ENCODE data around the gene SLC16A14. TPM values are rescaled to one million over a fixed set of nuclear protein-coding genes. Genes with fewer than 3 reads are reported as not detected.

SLC16A14 gene
- total and polyA plus RNA-seq, 2 donors (not counting 3 experiments of a cell fraction or from before 2014, with no cell fraction given): 0.22 to 0.30 TPM

DNA sequence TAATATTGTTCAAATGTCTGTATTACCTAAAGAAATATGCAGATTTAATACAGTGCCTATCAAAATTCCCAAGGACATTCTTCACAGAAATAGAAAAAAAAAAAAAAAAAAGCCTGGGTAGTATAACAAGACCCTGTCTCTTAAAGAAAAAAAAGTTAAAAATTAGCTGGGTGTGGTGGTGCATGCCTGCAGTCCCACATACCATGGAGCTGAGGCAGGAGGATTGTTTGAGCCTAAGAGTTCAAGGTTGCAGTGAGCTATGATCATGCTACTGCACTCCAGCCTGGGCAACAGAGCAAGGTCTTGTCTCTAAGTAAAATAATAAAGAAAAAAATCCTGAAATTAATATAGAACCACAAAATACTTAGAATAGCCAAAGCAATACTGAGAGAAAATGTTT is 51.9 kb downstream of the SLC16A14 start:
- intact Hi-C loops (cut with micrococcal nuclease) (no loop called here), dilution Hi-C loops (cut with MboI; ENCODE audit: extremely low pct_ligation_motif_present, low sequenced_read_pairs) (no loop called here)
- ChIA-PET CTCF (interaction anchor here (0.6 to 1.6 kb wide), 3 partner anchors 8 to 143 kb away, joined by 4 to 10 read pairs (median 4); no protein-coding TSS in a partner anchor), POLR2A (interaction anchor here (0.7 kb wide), 1 partner anchor 775 kb away, joined by 3 read pairs; no protein-coding TSS in a partner anchor)
- Histone ChIP-seq H3K4me1 (ENCODE audit: control insufficient read depth, extremely low read depth, insufficient read depth, low read length) (no peaks in the 10 kb centered on the region), H3K79me2 (ENCODE audit: control insufficient read depth, insufficient read depth, low read length) (no peaks in the 10 kb centered on the region), H3K9ac (replicated peaks; ENCODE audit: extremely low read depth, insufficient read depth, low read length) (no peak overlapping the region), H3K4me2 (ENCODE audit: insufficient read depth, low read length) (no peak overlapping the region), H3K27ac (ENCODE audit: insufficient read depth, low read depth, low read length) (no peak overlapping the region), H3K27me3 (ENCODE audit: control insufficient read depth in 2 of 2, insufficient read depth in 2 of 2, low read length in 2 of 2) (peaks cover 3% of the 10 kb centered on the region in 2 experiments), H3K9me1 (replicated peaks; ENCODE audit: control insufficient read depth, extremely low read depth, insufficient read depth, low read length) (no peaks in the 10 kb centered on the region), H4K20me1 (replicated peaks; ENCODE audit: control insufficient read depth, extremely low read depth, insufficient read depth, low read length) (no peaks in the 10 kb centered on the region), H3K36me3 (ENCODE audit: control insufficient read depth in 2 of 2, extremely low read depth in 1 of 2, insufficient read depth in 2 of 2, low read length in 2 of 2) (no peaks in the 10 kb centered on the region), H3K4me3 (replicated peaks in 1 of 3; ENCODE audit: insufficient read depth in 1 of 3, low read depth in 1 of 3, low read length in 3 of 3) (no peak overlapping the region), H2AFZ (ENCODE audit: low read depth, low read length) (no peak overlapping the region), H3K9me3 (replicated peaks; ENCODE audit: control insufficient read depth, insufficient read depth, low read length) (no peaks in the 10 kb centered on the region)
- no peak for TF ChIP-seq GATA2 (IDR thresholded peaks at IDR 0.05; ENCODE audit: insufficient read depth, insufficient read length, low read depth, low read length)
- TF ChIP-seq FOS (IDR thresholded peaks at IDR 0.05; ENCODE audit: borderline replicate concordance, insufficient read depth, low read length): no peak
- TF ChIP-seq EZH2 (IDR thresholded peaks at IDR 0.05; ENCODE audit: borderline replicate concordance, low read depth, low read length, severe bottlenecking): no peak
- no peak for TF ChIP-seq JUN (IDR thresholded peaks at IDR 0.05; ENCODE audit: borderline replicate concordance, insufficient read depth, insufficient read length, low read depth)
- FAIRE-seq (no peak), DNase-seq (ENCODE audit: low read depth, low spot score) (no peak)
- BruUV-seq (replicated peaks): no TSS peak

DNA sequence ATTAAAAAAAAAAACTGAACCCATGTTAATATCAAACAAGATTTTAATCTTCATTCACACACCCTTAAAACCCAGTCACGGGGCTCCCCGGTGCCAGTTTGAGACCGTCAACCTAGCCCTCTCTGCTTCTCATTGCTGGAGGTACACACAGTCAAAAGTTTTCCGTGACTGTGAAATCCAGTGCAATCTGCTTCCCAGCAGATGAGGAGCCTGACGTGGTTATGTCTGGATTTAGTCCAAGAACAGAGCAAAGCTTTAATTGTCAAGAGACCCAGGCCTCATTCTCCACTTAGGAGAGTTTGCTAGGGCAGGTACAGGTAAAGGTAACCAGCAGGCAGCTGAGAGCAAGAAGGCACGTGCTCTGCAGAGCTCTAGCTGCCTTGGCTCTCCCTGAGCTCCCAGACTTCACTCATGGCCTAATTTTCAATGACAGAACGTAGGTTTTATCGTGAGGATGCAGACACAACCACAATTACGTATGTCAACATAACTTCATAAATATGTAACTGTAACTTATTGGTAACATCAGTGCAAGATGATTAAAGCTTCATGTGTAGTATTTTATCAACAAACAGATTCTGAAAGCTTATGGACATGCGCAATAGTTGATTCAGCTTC is 56.3 kb downstream of the SLC16A14 start:
- Histone ChIP-seq H3K79me2 (ENCODE audit: control insufficient read depth, insufficient read depth, low read length) (no peaks in the 10 kb centered on the region), H3K36me3 (ENCODE audit: control insufficient read depth in 2 of 2, extremely low read depth in 1 of 2, insufficient read depth in 2 of 2, low read length in 2 of 2) (no peaks in the 10 kb centered on the region), H3K4me1 (ENCODE audit: control insufficient read depth, extremely low read depth, insufficient read depth, low read length) (peaks cover 7% of the 10 kb centered on the region), H3K9ac (replicated peaks; ENCODE audit: extremely low read depth, insufficient read depth, low read length) (no peak overlapping the region), H3K4me3 (replicated peaks in 1 of 3; ENCODE audit: insufficient read depth in 1 of 3, low read depth in 1 of 3, low read length in 3 of 3) (no peak overlapping the region), H3K27me3 (ENCODE audit: control insufficient read depth in 2 of 2, insufficient read depth in 2 of 2, low read length in 2 of 2) (no peaks in the 10 kb centered on the region), H3K4me2 (ENCODE audit: insufficient read depth, low read length) (no peak overlapping the region), H3K9me3 (replicated peaks; ENCODE audit: control insufficient read depth, insufficient read depth, low read length) (no peaks in the 10 kb centered on the region), H3K27ac (ENCODE audit: insufficient read depth, low read depth, low read length) (no peak overlapping the region), H2AFZ (ENCODE audit: low read depth, low read length) (no peak overlapping the region), H4K20me1 (replicated peaks; ENCODE audit: control insufficient read depth, extremely low read depth, insufficient read depth, low read length) (no peaks in the 10 kb centered on the region), H3K9me1 (replicated peaks; ENCODE audit: control insufficient read depth, extremely low read depth, insufficient read depth, low read length) (no peaks in the 10 kb centered on the region)
- intact Hi-C loops (cut with micrococcal nuclease): no loop called here
- no peak for DNase-seq (ENCODE audit: low read depth, low spot score)
- TF ChIP-seq EZH2 (IDR thresholded peaks at IDR 0.05; ENCODE audit: borderline replicate concordance, low read depth, low read length, severe bottlenecking) (no peak), JUN (IDR thresholded peaks at IDR 0.05; ENCODE audit: borderline replicate concordance, insufficient read depth, insufficient read length, low read depth) (no peak), POLR2AphosphoS5 (IDR thresholded peaks at IDR 0.05; ENCODE audit: insufficient read depth, low read depth, low read length) (no peak), POLR2A (IDR thresholded peaks at IDR 0.05; ENCODE audit: low read depth, low read length) (no peak), FOS (IDR thresholded peaks at IDR 0.05; ENCODE audit: borderline replicate concordance, insufficient read depth, low read length) (no peak), GATA2 (IDR thresholded peaks at IDR 0.05; ENCODE audit: insufficient read depth, insufficient read length, low read depth, low read length) (no peak), CTCF (IDR thresholded peaks at IDR 0.05; ENCODE audit: extremely low read depth in 1 of 2, insufficient read depth in 1 of 2, low read depth in 1 of 2, low read length in 2 of 2) (no peak), MYC (IDR thresholded peaks at IDR 0.05; ENCODE audit: low read depth, low read length) (no peak)
- TF ChIP-seq, protein P1, sequence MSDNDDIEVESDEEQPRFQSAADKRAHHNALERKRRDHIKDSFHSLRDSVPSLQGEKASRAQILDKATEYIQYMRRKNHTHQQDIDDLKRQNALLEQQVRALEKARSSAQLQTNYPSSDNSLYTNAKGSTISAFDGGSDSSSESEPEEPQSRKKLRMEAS (IDR thresholded peaks at IDR 0.05; ENCODE audit: insufficient read depth, insufficient read length): no peak
- dilution Hi-C loops (cut with MboI; ENCODE audit: extremely low pct_ligation_motif_present, low sequenced_read_pairs): no loop called here
- FAIRE-seq: no peak
- ChIA-PET POLR2A (interaction anchor here (0.7 kb wide), 1 partner anchor 158 kb away, joined by 5 read pairs; no protein-coding TSS in a partner anchor), CTCF (interaction anchor here (1.5 to 2.3 kb wide), 3 partner anchors 10 to 147 kb away, joined by 5 to 27 read pairs (median 5); no protein-coding TSS in a partner anchor)
- BruUV-seq (replicated peaks): no TSS peak
